ENCODE measurements around the gene DOCK4.

DOCK4 gene

DNA sequence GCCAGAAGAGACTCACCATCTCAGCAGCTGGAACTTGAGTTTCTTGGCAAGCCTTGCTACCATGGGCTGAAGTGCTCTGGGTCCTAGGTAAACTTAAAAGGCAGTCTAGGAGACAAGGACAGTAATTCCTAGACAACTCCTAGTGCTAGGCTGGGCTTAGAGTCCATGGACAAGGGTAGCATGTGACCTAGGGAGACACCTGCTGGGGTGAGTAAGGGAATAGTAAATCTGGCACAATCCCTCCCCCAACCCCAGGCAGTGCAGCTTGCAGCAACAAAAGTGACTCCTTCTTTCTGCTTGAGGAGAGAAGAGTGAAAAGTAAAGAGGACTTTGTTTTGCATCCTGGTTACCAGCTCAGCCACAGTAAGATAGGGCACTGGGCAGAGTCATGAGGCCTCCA is 327.4 kb downstream of the DOCK4 start:
- Mint-ChIP-seq H3K4me1 (ENCODE audit: low read depth) (no peaks in the 10 kb centered on the region), H3K27me3 (peaks cover 9% of the 10 kb centered on the region), H3K27ac (no peak overlapping the region), H3K9me3 (ENCODE audit: low read depth) (no peaks in the 10 kb centered on the region), H3K4me3 (no peak overlapping the region), H3K36me3 (no peaks in the 10 kb centered on the region)

DNA sequence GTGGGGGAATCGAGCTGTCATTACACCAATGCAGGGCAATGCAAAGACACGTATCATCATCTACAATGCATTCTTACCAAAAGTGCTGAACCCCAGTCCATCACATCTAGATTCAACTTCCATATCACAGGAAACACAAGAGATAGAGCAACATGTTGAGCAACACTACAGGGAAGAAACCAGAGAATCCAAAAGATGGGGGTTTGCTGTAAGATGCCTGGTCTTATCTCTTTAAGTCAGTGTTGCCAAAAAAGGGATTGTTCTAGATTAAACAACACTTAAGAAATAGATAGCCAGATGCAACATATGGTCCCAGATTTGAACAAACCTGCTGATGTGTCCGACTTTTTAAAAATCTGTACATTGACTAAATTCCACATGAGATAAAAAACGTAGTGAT is 328.3 kb downstream of the DOCK4 start:
- Mint-ChIP-seq H3K4me3 (no peak overlapping the region), H3K27ac (no peak overlapping the region), H3K27me3 (peaks cover 6% of the 10 kb centered on the region), H3K9me3 (ENCODE audit: low read depth) (no peaks in the 10 kb centered on the region), H3K4me1 (ENCODE audit: low read depth) (no peaks in the 10 kb centered on the region), H3K36me3 (no peaks in the 10 kb centered on the region)

DNA sequence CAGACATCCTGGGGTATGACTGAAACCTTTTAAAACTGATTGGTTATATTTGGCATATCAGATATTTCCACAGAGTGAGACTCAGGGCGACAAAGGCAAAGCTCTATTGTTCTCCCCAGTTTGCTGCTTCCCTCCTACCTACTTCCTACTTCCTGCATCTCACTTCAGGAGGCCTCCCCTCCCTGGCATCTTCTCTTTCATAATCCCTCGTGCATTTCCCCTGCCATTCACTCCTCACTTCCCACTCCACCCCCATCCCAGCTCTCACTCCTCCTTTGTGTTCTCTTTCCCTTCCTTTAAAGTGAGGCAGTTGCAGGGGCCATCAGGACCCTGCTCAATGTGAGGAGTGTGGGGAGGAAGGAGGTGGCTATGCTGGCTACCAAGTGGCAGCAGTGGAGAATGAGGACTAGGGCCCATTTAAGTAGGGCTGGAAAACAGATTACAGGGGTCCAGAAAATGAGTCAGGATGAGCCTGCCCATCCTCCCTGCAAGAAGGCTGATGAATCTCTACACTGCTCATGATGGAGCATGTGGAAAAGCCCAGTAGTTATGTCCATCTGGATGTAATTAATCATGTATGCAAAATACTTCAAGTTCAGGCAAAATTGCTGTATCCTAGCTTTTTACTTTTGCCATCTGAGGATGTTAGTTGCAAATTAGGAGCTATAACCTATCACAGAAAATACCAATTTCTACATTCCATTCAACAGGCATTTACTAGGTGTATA is 332.1 kb downstream of the DOCK4 start:
- Mint-ChIP-seq H3K4me1 (ENCODE audit: low read depth) (no peaks in the 10 kb centered on the region), H3K9me3 (ENCODE audit: low read depth) (no peaks in the 10 kb centered on the region), H3K4me3 (no peak overlapping the region), H3K36me3 (no peaks in the 10 kb centered on the region), H3K27me3 (peaks cover 4% of the 10 kb centered on the region), H3K27ac (no peak overlapping the region)

DNA sequence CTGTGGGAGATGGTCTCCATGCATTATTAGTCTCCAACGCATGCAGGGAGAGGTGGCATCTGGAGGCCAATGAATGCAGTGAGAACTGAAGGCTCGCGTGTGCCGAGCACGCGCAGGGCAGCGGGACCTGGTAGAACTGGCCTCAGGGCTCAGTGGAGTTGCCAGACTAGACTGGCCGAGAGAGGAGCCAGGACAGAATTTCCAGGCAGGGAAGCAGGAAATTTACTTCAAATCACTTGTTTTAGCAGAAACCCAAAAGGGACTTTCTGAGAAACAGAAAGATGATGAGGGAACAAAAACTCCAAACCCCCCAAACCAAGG is 332.9 kb downstream of the DOCK4 start:
- no peaks in the 10 kb centered on the region for H3K36me3 Mint-ChIP-seq
- no peaks in the 10 kb centered on the region for H3K9me3 Mint-ChIP-seq (ENCODE audit: low read depth)
- H3K4me1 Mint-ChIP-seq (ENCODE audit: low read depth), result no peaks in the 10 kb centered on the region
- no peak overlapping the region for H3K27ac Mint-ChIP-seq
- no peak overlapping the region for H3K4me3 Mint-ChIP-seq
- H3K27me3 Mint-ChIP-seq, result peaks cover 4% of the 10 kb centered on the region

DNA sequence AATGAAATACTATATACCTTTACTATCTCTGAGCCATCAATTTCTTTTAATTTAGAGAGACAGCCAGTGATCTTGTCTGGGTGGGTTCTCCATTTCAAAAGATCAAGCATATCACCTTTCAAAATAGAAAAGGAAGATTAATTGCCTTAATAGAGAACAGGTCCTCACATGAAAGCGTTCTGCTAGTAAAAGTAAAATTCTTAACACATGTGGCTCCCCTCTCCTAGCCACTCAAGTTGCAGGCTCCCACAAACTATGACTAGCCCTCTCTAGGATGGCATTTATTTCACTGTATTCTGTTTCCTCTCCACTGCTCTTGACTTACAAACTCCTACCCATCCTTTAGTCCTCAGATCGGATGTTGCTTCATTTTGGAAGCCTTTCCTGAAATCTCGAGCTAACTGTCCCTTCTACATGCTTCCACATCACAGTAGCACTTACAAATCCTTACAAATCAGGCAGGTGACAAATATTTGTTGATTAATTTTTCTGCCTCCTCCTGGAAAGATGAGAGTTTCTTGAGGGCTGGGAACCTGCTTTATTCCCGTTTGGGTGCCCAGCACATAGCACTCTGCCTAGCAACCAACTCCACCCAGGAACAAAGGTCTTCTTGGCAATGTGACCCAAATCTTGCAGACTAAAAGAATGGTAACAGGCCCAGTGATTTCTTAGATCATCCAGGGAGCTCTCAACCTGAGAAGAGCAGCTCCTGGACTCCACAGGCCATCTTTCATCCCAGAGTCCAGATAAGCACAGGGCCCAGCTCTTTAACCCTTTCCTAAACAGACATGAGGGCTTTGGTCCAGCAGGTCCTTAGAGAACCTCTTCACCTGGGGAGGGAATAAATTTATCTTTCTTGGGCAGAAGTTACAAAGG is 333.5 kb downstream of the DOCK4 start:
- H3K27ac Mint-ChIP-seq, result no peak overlapping the region
- H3K27me3 Mint-ChIP-seq, result peaks cover under 1% of the 10 kb centered on the region
- no peak overlapping the region for H3K4me3 Mint-ChIP-seq
- no peaks in the 10 kb centered on the region for H3K36me3 Mint-ChIP-seq
- H3K9me3 Mint-ChIP-seq (ENCODE audit: low read depth), result no peaks in the 10 kb centered on the region
- H3K4me1 Mint-ChIP-seq (ENCODE audit: low read depth), result no peaks in the 10 kb centered on the region

DNA sequence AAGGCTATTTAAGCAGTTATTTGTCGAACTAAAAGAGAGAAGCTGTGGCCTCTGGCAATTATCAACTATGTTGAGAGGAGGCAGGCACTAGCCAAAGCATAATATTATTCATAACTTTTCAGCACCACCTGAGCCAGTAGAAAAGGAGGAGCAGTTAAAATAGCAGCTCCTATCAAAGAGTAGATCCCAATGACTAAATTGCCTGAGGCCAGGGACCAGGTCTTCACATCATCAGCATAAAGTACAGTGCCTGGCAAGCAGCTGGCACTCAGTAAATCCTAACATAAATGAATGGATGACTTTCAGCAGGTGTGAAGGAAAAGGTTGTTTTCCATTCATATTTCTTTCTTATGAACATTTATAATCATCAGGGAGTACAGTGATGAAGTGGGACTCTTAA is 334.9 kb downstream of the DOCK4 start:
- Mint-ChIP-seq H3K27me3 (no peaks in the 10 kb centered on the region), H3K4me3 (no peak overlapping the region), H3K36me3 (no peaks in the 10 kb centered on the region), H3K4me1 (ENCODE audit: low read depth) (no peaks in the 10 kb centered on the region), H3K9me3 (ENCODE audit: low read depth) (no peaks in the 10 kb centered on the region), H3K27ac (no peak overlapping the region)

DNA sequence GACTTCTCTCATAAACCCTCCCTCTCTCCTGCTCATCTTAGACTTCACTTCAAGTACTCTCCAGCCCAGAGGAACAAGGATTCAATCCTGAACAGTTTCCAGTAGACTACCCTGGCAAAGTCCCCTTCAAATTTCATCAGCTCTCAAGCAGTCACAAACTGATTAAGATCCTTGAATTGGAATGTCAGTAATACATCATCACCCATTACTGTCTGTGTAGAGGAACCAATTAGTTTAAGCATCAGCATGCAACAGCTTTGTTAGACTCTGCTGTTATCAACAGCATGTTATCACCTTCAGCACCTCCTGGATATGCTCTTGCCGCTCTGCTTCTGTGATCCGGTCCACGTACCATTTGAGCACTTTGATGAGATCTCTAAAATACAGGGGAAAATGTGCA is 336.9 kb downstream of the DOCK4 start:
- no peaks in the 10 kb centered on the region for H3K4me1 Mint-ChIP-seq (ENCODE audit: low read depth)
- H3K27me3 Mint-ChIP-seq, result no peaks in the 10 kb centered on the region
- H3K4me3 Mint-ChIP-seq, result no peak overlapping the region
- H3K9me3 Mint-ChIP-seq (ENCODE audit: low read depth), result no peaks in the 10 kb centered on the region
- H3K27ac Mint-ChIP-seq, result no peak overlapping the region
- no peaks in the 10 kb centered on the region for H3K36me3 Mint-ChIP-seq

DNA sequence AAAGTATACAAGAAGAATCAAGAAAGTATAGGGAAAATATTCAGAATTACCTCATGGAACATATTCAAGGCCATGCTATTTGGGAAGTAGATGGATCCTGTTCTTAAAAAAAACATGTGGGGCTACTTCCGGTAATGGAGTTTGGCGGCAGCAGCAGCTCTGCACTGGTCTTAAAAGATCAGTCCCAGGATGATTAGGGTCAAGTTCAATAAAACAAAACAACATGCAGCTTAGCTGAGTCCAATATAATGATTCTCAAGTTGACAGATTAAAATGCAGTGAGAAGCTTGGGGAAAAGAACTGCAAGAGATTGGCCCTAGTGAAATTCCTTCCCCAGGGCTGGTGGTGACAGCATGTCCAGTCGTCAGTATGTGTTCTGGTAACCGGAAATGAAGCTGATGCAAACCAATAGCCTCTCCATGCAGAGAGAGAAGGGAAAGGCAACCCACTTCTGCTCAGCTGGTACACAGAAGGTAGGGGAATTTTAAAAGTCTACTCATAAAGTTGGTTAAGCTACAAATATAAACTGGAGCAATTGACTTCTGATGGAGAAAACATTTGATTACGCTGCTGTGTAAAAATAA is 338.8 kb downstream of the DOCK4 start:
- Mint-ChIP-seq H3K36me3 (no peaks in the 10 kb centered on the region), H3K27ac (no peak overlapping the region), H3K9me3 (ENCODE audit: low read depth) (no peaks in the 10 kb centered on the region), H3K4me1 (ENCODE audit: low read depth) (no peaks in the 10 kb centered on the region), H3K27me3 (no peaks in the 10 kb centered on the region), H3K4me3 (no peak overlapping the region)

DNA sequence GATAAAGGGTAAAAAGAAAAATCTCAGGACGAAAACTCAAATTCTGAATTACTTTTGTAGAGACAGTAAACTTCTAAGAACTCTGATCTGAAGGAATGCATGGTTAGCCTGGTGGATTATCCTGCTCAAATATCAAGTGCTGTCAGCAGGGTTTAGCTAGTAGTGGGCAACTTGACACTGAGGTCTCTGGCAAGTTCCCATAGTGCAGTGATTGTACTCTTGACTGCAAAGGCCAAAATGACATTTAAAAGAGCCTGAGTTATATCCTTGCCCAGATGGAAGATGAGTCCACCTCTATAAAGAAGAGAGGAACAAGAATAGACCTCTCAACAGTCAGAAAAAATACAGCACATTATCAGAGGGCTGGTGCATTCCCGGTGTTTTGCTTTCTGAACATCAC is 339.4 kb downstream of the DOCK4 start:
- H3K9me3 Mint-ChIP-seq (ENCODE audit: low read depth), result no peaks in the 10 kb centered on the region
- H3K27ac Mint-ChIP-seq, result no peak overlapping the region
- H3K27me3 Mint-ChIP-seq, result no peaks in the 10 kb centered on the region
- H3K4me1 Mint-ChIP-seq (ENCODE audit: low read depth), result no peaks in the 10 kb centered on the region
- no peak overlapping the region for H3K4me3 Mint-ChIP-seq
- H3K36me3 Mint-ChIP-seq, result no peaks in the 10 kb centered on the region

DNA sequence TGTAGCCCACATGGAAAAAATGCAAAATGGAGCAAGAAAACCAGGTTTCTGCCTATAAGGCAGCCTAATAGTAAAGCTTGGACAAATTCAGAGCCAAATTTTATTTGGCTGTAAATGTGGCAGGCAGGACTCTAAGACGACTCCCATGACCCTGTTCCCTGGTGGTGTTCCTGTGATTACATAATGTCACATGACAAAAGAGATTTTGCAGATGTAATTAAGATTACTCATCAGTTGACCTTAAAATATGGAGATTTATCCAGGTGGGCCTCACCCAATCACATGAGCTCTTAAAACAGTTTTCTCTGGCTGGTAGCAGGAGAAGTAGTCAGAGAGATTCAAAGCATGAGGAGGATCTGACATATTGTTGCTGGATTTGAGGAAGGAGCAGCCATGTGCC is 340.8 kb downstream of the DOCK4 start:
- no peaks in the 10 kb centered on the region for H3K36me3 Mint-ChIP-seq
- no peaks in the 10 kb centered on the region for H3K27me3 Mint-ChIP-seq
- no peaks in the 10 kb centered on the region for H3K9me3 Mint-ChIP-seq (ENCODE audit: low read depth)
- no peak overlapping the region for H3K4me3 Mint-ChIP-seq
- H3K27ac Mint-ChIP-seq, result no peak overlapping the region
- H3K4me1 Mint-ChIP-seq (ENCODE audit: low read depth), result no peaks in the 10 kb centered on the region

DNA sequence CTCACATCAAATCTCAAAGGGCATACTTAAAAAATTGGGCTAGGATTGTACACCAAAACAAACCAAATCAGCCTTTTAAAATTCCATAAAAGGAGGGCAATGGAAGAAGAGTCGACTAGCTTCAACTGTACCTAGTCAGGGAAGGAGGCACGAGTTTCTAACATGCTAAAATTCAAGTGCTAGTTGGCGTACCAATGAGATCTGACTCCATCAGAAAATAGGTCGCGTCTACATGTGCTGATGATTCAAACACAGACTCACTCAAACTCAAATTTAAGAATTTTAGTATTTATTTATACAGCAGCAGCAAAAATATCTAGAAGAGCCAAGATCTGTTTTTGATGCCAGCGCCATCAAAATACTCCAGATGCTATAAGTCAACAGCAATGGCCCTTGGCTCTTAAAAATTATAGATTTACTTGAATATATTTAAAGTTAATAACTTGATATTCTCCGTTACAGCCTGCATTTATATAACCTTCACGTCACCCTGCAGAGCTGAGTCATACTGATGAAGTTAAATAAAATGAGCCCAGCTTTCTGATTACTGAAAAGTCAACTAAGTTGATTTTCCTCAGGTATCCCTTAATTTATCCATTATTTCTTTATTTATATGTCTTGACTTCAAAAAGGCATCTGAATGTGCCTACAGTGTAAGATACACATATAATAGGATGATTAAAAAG is 341.8 kb downstream of the DOCK4 start:
- H3K27ac Mint-ChIP-seq, result no peak overlapping the region

DNA sequence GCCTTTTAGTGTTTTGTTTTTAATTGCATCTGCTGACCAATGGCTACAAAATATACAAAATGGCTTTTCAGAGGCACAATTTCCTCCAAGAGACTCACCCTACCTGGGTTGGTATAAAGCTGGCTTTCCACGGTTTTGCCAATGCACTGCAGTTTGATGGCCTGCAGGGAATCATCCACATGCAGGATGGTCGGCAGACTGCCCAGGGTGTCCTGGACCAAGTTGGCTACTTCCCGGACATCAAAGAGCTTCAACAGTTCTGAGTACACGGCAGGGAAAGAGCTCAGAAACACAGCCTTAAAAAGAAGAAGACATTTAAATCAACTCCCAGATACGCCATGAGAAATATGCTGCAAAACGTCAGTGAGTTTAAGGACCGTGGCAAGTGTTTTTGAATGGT is 342.9 kb downstream of the DOCK4 start:
- no peaks in the 10 kb centered on the region for H3K9me3 Mint-ChIP-seq (ENCODE audit: low read depth)
- H3K36me3 Mint-ChIP-seq, result no peaks in the 10 kb centered on the region
- peaks cover 1% of the 10 kb centered on the region for H3K27me3 Mint-ChIP-seq
- H3K4me3 Mint-ChIP-seq, result no peak overlapping the region
- H3K27ac Mint-ChIP-seq, result no peak overlapping the region
- H3K4me1 Mint-ChIP-seq (ENCODE audit: low read depth), result no peaks in the 10 kb centered on the region

More for the DNA sequence above, 341.8 kb downstream of the DOCK4 start:
- Mint-ChIP-seq H3K27me3 (no peaks in the 10 kb centered on the region), H3K4me3 (no peak overlapping the region), H3K36me3 (no peaks in the 10 kb centered on the region), H3K9me3 (ENCODE audit: low read depth) (no peaks in the 10 kb centered on the region), H3K4me1 (ENCODE audit: low read depth) (no peaks in the 10 kb centered on the region)

DNA sequence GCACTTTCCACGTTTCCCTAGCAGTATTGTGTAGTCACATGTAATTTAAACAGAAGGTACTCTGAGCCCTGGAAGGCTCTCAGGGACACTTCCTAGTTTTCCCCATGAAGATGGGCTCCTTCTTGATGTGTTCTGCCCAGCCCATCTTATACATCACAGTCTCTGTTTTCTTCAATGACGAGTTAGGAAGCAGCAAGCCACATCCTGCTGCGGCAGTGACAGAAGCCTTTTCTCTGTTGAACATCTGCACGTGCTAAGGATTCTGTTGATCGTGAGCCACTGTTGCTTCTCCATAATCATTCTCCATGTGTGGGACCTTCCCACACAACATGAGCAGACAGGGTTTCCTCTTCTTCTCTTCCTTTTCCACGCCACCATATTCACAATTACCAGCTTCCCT is 346.0 kb downstream of the DOCK4 start:
- no peaks in the 10 kb centered on the region for H3K4me1 Mint-ChIP-seq (ENCODE audit: low read depth)
- H3K4me3 Mint-ChIP-seq, result no peak overlapping the region
- H3K27ac Mint-ChIP-seq, result no peak overlapping the region
- peaks cover 1% of the 10 kb centered on the region for H3K27me3 Mint-ChIP-seq
- H3K36me3 Mint-ChIP-seq, result no peaks in the 10 kb centered on the region
- H3K9me3 Mint-ChIP-seq (ENCODE audit: low read depth), result no peaks in the 10 kb centered on the region

DNA sequence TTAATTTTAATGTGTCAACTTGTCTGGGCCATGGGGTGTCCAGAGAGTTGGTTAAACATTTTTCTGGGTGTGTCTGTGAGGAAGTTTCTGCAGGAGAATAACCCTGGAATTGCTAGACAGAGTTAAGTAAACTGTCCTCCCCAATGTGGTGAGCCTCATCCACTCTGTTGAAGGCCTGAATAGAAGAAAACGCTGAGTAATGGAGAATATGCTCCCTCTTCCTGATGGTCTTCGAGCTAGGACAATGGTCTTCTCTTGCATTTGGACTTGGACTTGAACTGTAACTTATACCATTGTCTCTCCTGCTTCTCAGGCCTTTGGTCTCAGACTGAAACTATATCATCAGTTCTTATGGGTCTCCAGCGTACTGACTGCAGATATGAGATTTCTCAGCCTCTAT is 347.9 kb downstream of the DOCK4 start:
- Mint-ChIP-seq H3K9me3 (ENCODE audit: low read depth) (no peaks in the 10 kb centered on the region), H3K36me3 (no peaks in the 10 kb centered on the region), H3K4me3 (no peak overlapping the region), H3K27me3 (peaks cover 3% of the 10 kb centered on the region), H3K27ac (no peak overlapping the region), H3K4me1 (ENCODE audit: low read depth) (no peaks in the 10 kb centered on the region)

DNA sequence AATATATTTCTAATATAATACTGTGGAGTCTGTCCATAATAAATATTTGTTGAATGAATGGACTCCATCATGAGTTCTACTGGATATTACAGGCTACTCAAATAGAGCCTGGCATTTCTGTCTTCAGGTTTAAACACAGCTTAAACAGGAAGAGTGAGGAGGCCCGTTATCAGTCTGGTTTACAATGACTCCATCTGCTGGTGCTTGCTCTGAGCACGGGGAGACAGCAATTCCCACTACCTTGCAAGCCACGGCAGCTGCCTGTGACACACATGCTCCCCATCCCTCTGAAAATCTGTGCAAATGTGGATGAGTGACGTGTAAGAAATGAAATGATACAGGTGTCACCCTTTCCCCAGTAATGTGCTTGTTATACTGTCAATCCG is 350.4 kb downstream of the DOCK4 start:
- Mint-ChIP-seq H3K4me3 (no peak overlapping the region), H3K27ac (no peak overlapping the region), H3K27me3 (peaks cover 3% of the 10 kb centered on the region), H3K4me1 (ENCODE audit: low read depth) (no peaks in the 10 kb centered on the region), H3K9me3 (ENCODE audit: low read depth) (peaks cover under 1% of the 10 kb centered on the region), H3K36me3 (peaks cover under 1% of the 10 kb centered on the region)
